HG02571 (cell line): Measurements from ENCODE around the gene OSBP.
"Not testable (repeated sequence)": the region's sequence is repeated elsewhere in the genome, so short reads cannot be mapped to it uniquely, and the experiment has no call there.

Experiments used
- ATAC-seq: cut with Tn5 transposase; IDR thresholded peaks from one replicate; pipeline ENCODE4 v1.9.1; 2021; ENCODE audit warnings: mild to moderate bottlenecking, moderate library complexity; ENCODE audit not compliant: unreplicated experiment

Gene OSBP

DNA sequence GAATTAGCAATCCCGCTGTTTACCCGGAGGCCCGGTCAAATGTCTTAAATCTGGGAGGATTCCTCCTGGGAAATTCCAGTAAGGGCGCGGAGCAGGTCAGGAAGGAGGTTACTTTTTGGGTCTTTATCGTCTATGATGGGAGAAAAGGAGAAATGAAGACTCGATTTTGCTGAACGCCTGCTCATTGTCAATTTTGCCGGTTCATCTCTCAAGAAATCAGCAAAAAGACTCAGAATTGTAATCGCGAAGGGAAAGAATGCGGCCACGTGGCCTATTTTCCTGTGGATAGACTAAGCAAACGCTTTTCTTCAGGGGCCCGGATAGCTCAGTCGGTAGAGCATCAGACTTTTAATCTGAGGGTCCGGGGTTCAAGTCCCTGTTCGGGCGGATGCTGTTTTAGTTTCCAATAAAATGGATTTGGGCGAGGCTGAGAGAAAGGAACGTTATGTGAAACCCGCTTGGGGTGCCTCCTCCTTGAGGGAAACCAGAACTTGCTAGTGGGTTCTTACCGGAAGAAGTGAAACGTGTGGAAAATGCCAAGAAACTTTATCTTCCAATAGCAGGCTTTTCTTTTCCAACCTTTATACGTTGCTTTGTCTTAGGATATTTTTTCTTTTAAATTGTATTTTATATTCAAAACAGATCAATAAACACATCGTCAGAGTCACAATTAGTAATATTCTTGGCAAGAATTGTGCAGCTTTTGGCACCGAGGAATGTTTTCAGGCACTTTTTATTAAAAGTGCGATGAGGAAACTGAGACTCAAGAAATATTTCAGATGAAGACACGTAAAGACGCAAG, 59.3 kb downstream of the OSBP start:
- ATAC-seq: no peak

DNA sequence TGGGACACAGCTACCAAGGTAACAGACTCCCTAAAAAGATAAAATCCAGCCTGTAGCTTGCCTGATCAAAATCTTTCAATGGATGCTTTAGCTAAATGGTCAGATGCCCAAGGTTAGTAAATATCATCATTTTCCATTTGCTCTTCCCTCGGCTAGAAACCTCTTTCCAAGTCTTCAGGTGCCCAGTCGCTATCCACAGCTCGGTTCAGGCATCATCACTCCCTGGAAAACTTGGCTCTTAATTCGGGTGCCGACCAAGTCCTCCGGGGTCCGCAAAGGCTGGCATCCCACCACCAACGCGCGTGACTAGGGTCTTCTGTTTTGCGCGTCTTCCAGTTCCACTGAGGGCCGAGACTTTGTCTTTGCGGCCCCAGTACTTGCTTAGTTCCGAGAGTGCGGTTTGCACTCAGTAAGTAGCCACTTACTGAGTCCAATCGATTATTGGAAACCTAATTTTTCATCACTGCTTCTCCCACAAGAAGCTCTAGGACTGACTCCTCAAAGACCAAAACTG, 59.9 kb downstream of the OSBP start:
- no peak for ATAC-seq

DNA sequence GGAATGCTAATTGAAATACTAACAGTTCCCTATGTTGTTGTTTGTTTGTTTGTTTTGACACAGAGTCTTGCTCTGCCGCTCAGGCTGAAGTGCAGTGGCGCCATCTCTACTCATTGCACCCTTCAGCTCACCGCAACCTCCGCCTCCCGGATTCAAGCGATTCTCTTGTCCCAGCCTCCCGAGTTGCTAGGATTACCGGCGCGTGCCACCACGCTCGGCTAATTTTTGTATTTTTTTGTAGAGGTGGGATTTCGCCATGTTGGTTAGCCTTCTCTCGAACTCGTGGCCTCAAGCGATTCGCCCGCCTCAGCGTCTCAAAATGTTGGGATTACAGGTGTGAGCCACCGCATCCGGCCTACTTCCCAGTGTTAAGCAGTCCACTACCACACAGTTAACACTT, 62.3 kb downstream of the OSBP start:
- no peak for ATAC-seq

DNA sequence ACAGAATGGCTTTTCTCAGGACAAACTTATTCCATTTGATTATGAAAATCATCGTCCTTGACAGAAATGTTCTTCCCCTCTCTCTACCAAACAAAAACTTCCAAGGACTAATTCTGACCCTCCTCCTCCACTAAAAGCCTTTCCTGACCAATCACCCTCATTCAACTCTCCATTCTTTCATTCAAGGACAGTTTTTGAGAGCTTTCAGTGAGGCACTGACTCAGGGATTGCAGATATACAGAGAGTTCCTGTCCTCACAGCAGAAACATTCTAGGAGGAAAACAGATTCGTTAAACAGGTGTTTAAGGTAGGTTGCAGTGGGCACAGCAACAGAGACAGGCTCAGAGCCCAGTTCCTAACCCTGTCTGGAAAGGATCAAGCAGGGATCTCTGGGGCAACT, 62.7 kb downstream of the OSBP start:
- ATAC-seq: no peak

DNA sequence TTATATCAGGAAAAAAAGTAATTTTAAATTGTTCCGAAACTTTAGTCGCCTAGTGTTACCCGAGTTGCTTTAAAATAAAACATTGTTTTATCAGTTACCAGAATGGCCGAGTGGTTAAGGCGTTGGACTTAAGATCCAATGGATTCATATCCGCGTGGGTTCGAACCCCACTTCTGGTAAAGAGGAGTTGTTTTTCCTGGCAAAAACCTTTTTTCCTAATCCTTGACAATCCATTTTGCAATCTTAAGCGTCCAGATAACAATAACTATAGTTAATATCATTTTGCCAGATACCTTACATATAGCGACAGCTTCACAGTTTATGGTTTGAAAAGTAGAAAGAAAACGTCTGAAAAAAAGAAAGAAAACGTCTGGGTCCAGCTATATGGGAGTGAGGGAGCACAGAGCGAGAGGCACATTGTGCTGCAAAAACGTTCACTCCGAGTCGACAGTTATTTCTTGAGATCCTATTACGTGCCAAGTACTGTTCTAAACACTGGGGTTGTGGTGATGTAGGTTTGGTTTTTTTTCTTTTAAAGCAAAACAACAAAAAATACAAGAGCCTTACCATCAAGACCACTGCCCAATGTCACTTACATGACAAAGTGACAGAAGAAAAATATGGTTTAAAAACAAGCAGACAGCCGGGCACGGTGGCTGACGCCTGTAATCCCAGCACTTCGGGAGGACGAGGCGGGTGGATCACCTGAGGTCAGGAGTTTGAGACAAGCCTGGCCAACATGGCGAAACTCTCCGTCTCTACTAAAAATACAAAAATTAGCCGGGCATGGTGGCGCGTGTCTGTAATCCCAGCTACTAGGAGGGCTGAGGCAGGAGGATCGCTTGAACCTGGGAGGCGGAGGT, 63.7 kb downstream of the OSBP start:
- no peak for ATAC-seq

DNA sequence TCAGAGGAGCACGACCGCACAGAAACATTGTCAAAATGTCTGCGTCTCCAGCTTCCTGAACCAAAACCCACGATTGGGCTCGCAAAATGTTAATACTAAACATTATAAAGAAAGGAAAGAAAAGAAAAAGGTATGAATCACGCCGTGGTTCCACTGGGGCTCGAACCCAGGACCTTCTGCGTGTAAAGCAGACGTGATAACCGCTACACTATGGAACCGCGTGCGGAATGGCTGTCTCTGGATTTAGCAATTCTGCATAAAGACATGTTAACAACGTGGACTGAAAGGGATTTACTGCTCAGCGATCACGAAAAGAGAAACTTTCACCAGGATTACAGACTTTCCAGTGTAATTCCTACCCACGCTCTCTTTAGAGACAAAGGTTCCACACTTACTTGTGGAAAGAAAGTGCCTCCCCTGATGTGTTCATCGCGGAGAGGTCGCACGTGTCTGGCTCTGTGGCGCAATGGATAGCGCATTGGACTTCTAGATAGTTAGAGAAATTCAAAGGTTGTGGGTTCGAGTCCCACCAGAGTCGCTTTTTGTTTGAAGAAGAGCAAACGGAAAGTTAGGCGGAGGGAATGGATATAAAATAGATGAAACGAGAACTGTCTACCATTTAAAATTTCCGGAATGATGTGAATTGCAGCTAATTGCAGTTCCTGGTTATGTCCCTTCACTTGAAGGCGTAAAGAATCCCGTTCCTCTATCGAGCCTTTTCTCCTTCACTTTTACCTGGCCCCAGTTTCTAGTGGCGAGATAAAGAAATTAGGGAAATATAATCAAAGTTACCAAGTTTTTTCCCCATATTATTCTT, 64.5 kb downstream of the OSBP start:
- peak; percentile 39 for ATAC-seq

DNA sequence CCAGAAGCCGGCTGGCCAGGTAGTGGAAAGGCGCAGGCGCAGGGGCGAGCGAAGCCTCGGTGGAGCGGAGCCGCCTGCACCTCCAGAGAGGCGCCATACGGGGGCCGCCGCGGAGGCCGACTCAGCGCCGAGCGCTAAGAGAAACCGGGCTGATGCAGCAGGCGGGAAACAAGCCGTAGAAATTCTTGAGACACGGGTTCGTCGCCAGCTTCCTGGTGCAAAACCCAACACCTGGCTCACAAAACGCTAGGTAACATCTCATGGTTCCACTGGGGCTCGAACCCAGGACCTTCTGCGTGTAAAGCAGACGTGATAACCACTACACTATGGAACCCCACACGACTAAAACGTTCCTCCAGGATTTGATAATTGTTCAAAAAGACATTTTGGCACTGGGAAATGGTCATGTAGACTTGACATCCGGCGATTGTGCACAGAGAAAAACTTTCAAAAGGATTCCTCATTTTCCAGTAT, 65.2 kb downstream of the OSBP start:
- ATAC-seq: peak; percentile 86

DNA sequence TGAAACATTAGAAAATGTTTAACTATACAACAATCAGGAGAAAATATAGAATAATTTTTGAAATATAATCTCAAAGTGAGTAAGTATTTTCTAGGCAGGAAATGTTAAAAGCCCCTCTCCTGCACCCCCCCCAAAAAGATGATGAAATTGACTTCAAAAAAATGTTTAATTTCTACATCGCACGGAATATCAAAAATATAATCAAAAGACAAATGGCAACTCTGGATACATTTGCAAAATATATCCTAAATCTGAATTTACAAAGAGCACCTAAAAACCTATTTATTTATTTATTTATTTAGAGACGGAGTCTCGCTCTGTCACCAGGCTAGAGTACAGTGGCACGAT, 67.3 kb downstream of the OSBP start:
- no peak for ATAC-seq

DNA sequence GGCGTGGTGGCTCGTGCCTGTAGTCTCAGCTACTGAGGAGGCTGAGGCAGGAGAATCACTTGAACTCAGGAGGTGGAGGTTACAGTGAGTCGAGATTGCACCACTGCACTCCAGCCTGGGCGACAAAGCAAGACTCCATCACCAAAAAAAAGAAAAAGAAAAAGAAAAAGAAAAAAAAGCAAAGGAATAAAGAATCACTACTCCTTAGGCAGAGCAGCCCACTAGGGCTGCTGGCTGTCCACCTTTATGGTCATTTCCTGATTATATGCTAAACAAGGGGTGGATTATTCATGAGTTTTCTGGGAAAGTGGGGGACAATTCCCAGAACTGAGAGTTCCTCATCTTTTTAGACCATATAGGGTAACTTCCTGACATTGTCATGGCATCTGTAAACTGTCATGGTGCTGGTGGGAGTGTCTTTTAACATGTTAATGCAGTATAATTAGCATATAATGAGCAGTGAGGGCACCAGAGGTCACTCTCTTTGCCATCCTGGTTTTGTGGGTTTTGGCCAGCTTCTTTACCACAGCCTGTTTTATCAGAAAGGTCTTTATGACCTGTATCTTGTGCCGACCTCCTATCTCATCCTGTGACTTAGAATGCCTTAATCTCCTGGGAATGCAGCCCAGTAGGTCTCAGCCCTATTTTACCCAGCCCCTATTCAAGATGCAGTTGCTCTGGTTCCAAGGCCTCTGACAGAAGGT, 67.8 kb downstream of the OSBP start:
- not testable (repeated sequence) for ATAC-seq

DNA sequence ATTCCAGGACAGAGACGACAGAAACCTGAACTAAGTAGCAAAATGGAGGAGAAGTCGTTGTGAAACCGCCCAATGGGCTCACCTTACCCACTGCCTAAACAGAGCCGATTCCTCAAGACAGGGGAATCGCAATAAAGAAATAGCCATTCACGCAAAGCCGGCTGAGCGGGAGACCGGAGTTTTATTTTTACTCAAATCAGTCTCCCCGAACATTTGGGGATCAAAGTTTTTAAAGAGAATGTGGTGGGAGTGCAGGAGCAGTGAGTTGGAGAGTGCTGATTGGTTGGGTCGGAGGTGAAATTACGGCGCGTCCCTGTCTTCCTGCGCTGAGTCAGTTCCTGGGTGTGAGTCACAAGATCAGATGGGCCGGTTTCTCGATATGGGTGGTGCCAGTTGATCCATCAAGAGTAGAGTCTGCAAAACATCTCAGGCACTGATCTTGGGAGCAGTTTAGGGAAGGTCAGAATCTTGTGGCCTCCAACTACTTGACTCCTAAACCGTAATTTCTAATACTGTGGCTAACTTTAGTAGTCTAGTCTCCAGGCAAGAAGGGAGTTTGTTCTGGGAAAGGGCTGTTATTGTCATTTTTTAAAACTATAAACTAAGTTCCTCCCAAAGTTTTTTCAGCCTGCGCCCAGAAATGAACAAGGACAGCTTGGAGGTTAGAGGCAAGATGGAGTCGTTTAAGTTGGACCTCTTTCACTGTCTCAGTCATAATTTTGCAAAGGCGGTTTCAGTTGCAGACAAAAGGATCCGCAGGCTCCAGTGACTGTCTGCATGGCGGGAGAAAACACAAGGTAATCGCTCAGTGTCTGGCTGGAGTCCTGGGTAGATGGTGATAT, 70.2 kb downstream of the OSBP start:
- no peak for ATAC-seq

DNA sequence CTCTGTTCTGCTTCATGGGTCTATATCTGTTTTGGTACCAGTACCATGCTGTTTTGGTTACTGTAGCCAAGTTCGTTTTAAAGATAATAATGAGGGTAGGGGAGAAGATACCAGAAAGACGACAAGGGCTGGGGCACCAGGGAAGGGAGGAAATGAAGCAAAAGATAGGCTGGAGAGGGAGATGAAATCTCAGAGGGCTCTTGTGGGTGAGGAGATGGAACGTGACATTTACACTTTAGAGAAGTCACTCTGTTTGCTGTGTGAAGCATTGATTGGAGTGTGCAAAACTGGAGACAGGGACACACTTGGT, 70.8 kb downstream of the OSBP start:
- ATAC-seq: no peak

DNA sequence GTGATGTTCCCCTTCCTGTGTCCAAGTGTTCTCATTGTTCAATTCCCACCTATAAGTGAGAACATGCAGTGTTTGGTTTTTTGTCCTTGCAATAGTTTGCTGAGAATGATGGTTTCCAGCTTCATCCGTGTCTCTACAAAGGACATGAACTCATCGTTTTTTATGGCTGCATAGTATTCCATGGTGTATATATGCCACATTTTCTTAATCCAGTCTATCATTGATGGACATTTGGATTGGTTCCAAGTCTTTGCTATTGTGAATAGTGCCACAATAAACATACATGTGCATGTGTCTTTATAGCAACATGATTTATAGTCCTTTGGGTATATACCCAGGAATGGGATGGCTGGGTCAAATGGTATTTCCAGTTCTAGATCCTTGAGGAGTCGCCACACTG, 71.9 kb downstream of the OSBP start:
- not testable (repeated sequence) for ATAC-seq

DNA sequence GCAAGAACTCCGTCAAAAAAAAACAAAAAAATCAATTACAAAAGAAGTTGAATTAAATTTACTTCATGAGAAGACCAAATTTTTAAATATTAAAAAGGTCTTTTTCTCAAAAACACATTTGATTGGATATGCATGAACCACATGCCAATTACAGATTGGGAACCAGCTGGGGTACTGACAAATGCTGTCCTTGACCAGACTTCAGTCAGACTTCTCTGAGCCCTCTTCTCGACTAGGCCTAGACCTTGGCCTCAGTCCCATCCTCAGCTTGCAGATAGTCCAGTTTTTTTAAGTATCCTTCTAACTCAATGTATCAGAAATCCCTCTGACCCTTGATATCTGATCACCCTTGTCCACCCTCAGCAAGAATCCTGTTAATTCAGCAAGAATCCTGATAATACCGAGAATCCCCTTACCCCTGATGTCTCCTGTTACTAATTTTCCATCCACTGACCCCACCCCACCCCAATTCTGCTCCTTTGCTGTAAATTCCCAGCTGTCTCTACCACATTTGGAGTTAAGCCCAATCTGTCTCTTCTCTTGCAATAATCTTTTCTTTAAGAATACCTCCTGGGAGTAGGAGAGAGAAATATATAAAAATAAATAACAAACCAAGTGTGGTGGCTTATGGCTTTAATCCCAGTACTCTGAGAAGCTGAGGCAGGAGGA, 73.3 kb downstream of the OSBP start:
- ATAC-seq: no peak

DNA sequence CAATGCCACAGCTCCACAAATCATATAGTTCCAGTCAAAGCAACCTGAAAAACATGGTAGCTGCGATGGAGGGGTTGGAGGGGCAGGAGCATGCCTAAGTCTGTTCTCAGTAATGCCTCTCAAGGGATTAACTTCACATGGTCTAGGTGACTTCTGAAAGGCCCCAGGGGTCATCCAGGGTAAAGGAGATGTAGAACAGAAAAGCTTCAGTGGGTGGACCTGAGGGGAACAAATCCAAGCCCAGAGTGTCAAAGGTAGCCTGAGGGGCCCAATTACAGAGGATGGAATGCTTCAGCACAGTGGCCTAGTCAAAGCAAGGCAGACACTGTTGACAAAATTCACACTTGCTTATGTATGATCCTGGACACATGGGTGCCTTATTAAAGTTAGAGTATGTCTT, 80.9 kb downstream of the OSBP start:
- no peak for ATAC-seq

DNA sequence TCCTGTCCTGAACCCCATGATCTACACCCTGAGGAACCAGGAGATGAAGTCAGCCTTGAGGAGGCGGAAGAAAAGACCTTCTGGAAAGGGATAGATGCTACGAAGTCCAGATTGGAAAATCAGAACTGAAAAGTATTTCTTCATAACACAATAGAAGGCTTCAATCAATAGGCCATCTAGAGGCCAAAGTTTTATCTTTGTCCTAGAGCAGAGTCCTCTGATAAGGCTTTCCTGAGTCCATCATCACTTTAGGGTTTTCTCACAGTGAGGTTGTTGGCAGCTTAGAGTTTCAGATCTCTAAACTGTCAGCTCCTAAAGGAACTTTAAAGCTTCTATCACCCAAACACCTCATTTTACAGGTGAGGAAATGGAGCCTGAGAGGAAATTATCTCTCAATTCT, 83.0 kb downstream of the OSBP start:
- ATAC-seq: no peak

DNA sequence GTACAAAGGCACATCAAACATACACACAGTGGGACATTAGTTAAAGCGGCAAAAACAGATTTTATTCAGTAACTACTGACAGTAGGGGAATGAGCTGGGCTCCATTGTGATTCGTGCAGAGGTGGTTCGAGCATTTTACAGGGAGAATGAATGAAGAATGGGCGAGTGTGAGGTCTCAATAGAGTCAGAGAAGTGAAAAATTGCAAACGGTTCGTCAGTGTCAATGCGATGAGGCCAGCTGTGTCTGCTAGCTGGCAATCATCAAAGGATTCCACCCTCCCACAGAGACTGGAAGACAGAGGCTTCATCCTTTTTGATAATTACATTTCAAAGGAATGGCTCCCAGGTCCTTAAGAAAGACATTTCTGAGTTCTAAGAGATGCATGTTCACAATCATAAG, 86.9 kb downstream of the OSBP start:
- no peak for ATAC-seq
